ENCODE measurements around the gene TBX2.

Gene TBX2

GRCh38 chr17:61376931-61377838, 22.5 kb upstream of the TBX2 start:
- H3K4me1 ChIP-seq (ENCODE audit: insufficient read depth, low read length) = no peaks in the 10 kb centered on the region
- no peak overlapping the region for H3K4me3 ChIP-seq (ENCODE audit: low read length)
- no peak overlapping the region for H2AFZ ChIP-seq (ENCODE audit: low read depth, low read length)
- H3K36me3 ChIP-seq (ENCODE audit: insufficient read depth, low read length) = no peaks in the 10 kb centered on the region
- H3K27me3 ChIP-seq (ENCODE audit: insufficient read depth, low read length) = no peaks in the 10 kb centered on the region
- H3K9me3 ChIP-seq (ENCODE audit: low read length) = no peaks in the 10 kb centered on the region

GRCh38 chr17:61378658-61379456, 20.8 kb upstream of the TBX2 start:
- no peaks in the 10 kb centered on the region for H3K9me3 ChIP-seq (ENCODE audit: low read length)

DNA sequence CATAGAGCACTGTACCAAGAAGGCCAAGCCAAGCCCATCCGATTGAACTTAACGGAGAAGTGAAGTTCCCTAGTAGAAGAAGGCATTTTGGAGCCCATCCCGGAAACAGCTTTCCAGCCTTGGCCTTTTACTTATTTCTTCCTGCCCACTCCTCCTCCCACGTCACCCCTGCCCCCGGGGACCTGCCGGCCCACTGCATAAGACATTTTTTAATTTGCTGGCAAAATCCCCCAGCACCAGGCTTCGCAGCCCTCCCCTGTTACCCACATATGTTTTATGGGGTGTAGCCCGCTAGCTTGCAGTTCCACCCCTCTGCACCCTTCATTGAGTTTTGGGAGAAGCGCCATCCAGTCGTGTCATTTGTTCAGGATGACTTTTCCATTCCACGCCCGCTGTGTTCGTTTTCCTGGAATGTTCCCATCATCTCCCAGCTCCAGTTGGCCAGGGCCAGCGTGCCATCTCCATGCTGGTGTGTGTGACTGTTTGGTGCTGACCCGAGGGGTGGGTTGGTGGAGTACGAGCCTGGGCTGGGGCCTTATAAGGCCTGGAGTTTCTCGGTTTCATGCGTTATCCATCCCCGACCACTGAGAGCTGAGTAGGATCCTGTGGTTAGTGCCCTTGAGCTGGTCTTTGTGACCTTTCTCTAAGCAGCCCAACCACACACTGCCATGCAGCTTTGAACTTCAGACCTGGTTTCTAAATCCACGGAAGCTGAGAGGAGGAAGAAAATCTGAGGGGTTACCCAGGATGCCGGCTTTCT, 20.0 kb upstream of the TBX2 start:
- Histone ChIP-seq H3K36me3 (ENCODE audit: insufficient read depth, low read length) (no peaks in the 10 kb centered on the region), H3K27me3 (ENCODE audit: insufficient read depth, low read length) (no peaks in the 10 kb centered on the region), H2AFZ (ENCODE audit: low read depth, low read length) (no peak overlapping the region), H3K4me3 (ENCODE audit: low read length) (no peak overlapping the region), H3K9me3 (ENCODE audit: low read length) (no peaks in the 10 kb centered on the region), H3K4me1 (ENCODE audit: insufficient read depth, low read length) (no peaks in the 10 kb centered on the region)

More at GRCh38 chr17:61378658-61379456, 20.8 kb upstream of the TBX2 start:
- H3K4me1 ChIP-seq (ENCODE audit: insufficient read depth, low read length) = no peaks in the 10 kb centered on the region
- no peak overlapping the region for H2AFZ ChIP-seq (ENCODE audit: low read depth, low read length)
- no peaks in the 10 kb centered on the region for H3K27me3 ChIP-seq (ENCODE audit: insufficient read depth, low read length)
- H3K36me3 ChIP-seq (ENCODE audit: insufficient read depth, low read length) = no peaks in the 10 kb centered on the region
- H3K4me3 ChIP-seq (ENCODE audit: low read length) = no peak overlapping the region

DNA sequence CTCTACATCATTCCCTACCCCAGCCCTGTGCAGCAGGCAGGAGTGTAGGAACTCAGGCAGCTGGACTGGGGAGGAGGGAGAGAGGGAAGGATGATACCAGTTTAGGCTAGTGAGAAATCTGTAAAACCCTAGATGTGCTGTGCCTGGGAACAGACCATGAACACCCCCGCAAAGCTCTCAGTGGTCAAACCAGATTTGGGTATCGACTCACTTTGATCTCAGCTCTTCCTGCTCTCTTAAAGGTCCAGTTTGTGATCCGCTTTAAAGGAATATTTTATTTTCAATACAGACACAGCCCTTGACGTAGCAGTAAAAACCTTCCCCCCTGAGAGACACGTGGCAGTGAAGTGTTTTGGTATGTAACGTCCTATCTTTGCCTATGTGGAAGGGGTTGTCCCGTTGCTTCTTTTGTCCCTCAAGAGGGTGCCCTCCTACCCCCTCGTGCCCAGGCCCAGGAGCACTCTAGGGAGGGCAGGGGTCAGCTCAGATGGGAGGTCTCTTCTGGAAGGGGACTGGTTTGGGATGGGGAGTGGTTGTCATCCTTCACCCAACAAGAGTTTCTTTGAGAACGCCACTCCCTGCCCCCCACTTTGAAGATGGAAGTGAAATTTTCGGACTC, 19.3 kb upstream of the TBX2 start:
- no peaks in the 10 kb centered on the region for H3K27me3 ChIP-seq (ENCODE audit: insufficient read depth, low read length)
- no peak overlapping the region for H3K4me3 ChIP-seq (ENCODE audit: low read length)
- H3K4me1 ChIP-seq (ENCODE audit: insufficient read depth, low read length) = no peaks in the 10 kb centered on the region
- H2AFZ ChIP-seq (ENCODE audit: low read depth, low read length) = no peak overlapping the region
- H3K36me3 ChIP-seq (ENCODE audit: insufficient read depth, low read length) = no peaks in the 10 kb centered on the region
- no peaks in the 10 kb centered on the region for H3K9me3 ChIP-seq (ENCODE audit: low read length)

DNA sequence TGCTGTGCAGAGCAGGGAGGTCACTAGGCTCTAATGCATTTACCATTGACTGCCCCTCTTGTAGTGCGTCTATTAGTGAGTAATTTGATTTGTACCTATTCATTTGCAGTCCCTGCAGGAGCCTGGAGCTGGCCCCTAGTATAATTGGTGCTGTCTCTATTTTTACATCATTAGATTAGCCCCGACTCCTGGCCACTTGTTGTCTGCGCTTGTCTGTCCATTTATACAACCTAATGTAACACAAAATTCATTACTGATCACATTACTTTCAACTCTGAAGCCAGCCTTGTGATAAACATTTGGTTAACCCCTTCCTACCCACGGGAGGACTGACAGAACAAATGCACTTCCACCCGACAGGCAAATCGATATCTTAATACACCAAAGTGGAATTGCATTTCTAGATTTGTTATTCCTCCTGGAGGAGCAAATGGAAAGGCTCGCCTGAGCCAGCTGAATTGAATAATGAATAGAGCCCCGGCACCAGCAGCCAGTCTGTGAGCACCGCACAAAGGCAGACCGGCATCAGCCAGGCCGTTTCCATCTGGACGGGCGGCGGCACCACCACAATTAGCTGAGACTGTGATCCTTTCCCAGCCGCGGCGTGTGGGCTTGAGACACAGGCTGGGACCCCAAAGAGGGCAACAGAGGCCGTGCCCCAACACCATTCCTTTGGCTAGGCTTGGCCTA, 18.7 kb upstream of the TBX2 start:
- no peaks in the 10 kb centered on the region for H3K27me3 ChIP-seq (ENCODE audit: insufficient read depth, low read length)
- H3K9me3 ChIP-seq (ENCODE audit: low read length) = no peaks in the 10 kb centered on the region
- no peak overlapping the region for H2AFZ ChIP-seq (ENCODE audit: low read depth, low read length)
- H3K4me1 ChIP-seq (ENCODE audit: insufficient read depth, low read length) = no peaks in the 10 kb centered on the region
- H3K4me3 ChIP-seq (ENCODE audit: low read length) = no peak overlapping the region
- H3K36me3 ChIP-seq (ENCODE audit: insufficient read depth, low read length) = no peaks in the 10 kb centered on the region

DNA sequence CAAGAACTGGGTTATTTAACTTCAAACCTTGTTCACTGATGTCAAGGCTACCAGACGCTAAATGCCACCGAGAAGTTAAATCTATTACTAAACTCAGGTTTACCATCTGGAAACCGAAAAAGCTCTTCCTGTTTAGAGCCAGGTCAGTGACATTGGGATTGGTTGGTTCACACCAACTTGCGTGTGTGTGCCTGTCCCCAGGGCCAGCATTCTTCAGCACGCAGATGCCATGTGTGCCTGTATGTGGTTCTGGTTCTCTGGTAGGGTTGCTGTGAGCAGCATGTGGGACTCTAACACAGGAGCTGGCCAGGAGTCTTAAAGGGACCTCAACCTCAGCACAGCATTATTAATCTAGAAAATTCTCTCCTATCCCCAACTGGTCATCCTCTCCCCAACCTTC, 18.1 kb upstream of the TBX2 start:
- Histone ChIP-seq H3K36me3 (ENCODE audit: insufficient read depth, low read length) (no peaks in the 10 kb centered on the region), H3K4me1 (ENCODE audit: insufficient read depth, low read length) (no peaks in the 10 kb centered on the region), H3K27me3 (ENCODE audit: insufficient read depth, low read length) (no peaks in the 10 kb centered on the region), H3K4me3 (ENCODE audit: low read length) (no peak overlapping the region), H2AFZ (ENCODE audit: low read depth, low read length) (no peak overlapping the region), H3K9me3 (ENCODE audit: low read length) (no peaks in the 10 kb centered on the region)

DNA sequence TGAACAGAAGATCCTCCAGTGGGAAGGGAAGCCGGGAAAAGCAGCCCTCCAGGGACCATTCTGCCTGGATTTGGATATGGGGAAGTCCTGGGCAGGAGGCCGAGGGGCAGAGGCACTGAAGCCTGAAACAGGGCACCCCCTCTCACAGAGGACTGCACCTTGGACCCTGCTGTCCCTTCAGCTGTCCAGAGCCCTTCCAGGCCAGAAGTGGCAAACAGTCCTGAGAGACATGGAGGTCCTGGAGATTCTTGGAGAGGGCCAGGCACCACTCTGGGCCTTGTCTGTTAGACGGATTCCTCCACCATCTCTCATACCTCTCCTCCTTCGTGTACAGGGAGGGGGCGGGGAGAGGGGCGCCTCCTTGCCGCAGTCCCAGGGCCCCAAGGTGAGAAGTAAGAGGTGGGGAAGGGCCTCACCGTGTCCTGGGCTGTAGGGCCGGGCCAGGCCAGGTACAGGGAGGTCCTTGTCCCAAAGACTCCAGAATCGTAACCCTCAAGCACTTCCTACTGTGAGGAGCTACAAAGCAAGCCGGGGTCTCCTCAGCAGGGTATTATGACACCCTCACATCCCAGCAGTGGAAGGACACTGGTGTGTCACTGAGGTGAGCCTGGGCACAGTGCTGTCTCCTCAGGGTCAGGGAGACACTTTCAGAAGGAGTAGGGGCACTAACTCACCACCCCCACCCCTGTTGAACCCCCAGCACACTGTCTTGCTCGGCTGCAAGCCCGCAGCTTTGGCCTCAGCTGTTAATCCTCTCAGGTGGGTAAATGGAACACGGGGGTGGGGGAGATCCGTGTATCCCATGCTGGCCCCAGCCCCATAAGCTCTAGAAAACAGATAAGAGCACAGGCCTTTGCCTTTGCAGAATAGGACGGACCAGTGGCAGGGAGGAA, 16.6 kb upstream of the TBX2 start:
- no peaks in the 10 kb centered on the region for H3K4me1 ChIP-seq (ENCODE audit: insufficient read depth, low read length)
- H2AFZ ChIP-seq (ENCODE audit: low read depth, low read length) = no peak overlapping the region
- no peak overlapping the region for H3K4me3 ChIP-seq (ENCODE audit: low read length)
- H3K36me3 ChIP-seq (ENCODE audit: insufficient read depth, low read length) = no peaks in the 10 kb centered on the region
- no peaks in the 10 kb centered on the region for H3K9me3 ChIP-seq (ENCODE audit: low read length)
- no peaks in the 10 kb centered on the region for H3K27me3 ChIP-seq (ENCODE audit: insufficient read depth, low read length)

- Histone ChIP-seq H3K36me3 (ENCODE audit: insufficient read depth, low read length) (no peaks in the 10 kb centered on the region), H3K4me1 (ENCODE audit: insufficient read depth, low read length) (no peaks in the 10 kb centered on the region), H3K27me3 (ENCODE audit: insufficient read depth, low read length) (no peaks in the 10 kb centered on the region), H3K9me3 (ENCODE audit: low read length) (no peaks in the 10 kb centered on the region), H2AFZ (ENCODE audit: low read depth, low read length) (no peak overlapping the region), H3K4me3 (ENCODE audit: low read length) (no peak overlapping the region)
Observed at GRCh38 chr17:61383689-61384201, 15.9 kb upstream of the TBX2 start.

- H3K9me3 ChIP-seq (ENCODE audit: low read length) = no peaks in the 10 kb centered on the region
Observed at GRCh38 chr17:61384354-61384691, 15.3 kb upstream of the TBX2 start.

GRCh38 chr17:61384692-61385576, 14.7 kb upstream of the TBX2 start:
- Histone ChIP-seq H3K27me3 (ENCODE audit: insufficient read depth, low read length) (no peaks in the 10 kb centered on the region), H3K4me1 (ENCODE audit: insufficient read depth, low read length) (no peaks in the 10 kb centered on the region), H2AFZ (ENCODE audit: low read depth, low read length) (no peak overlapping the region), H3K9me3 (ENCODE audit: low read length) (no peaks in the 10 kb centered on the region), H3K36me3 (ENCODE audit: insufficient read depth, low read length) (no peaks in the 10 kb centered on the region), H3K4me3 (ENCODE audit: low read length) (no peak overlapping the region)

More at GRCh38 chr17:61384354-61384691, 15.3 kb upstream of the TBX2 start:
- Histone ChIP-seq H3K36me3 (ENCODE audit: insufficient read depth, low read length) (no peaks in the 10 kb centered on the region), H3K4me1 (ENCODE audit: insufficient read depth, low read length) (no peaks in the 10 kb centered on the region), H3K27me3 (ENCODE audit: insufficient read depth, low read length) (no peaks in the 10 kb centered on the region), H3K4me3 (ENCODE audit: low read length) (no peak overlapping the region), H2AFZ (ENCODE audit: low read depth, low read length) (no peak overlapping the region)

Measured in neuron (in vitro differentiated cells).